HG02884 (cell line): ENCODE data around the gene TBC1D16.

Experiments
- ATAC-seq: cut with Tn5 transposase; IDR thresholded peaks from one replicate; pipeline ENCODE4 v1.9.1; 2021; ENCODE audit warnings: mild to moderate bottlenecking, moderate library complexity; ENCODE audit not compliant: unreplicated experiment

The TBC1D16 gene

DNA sequence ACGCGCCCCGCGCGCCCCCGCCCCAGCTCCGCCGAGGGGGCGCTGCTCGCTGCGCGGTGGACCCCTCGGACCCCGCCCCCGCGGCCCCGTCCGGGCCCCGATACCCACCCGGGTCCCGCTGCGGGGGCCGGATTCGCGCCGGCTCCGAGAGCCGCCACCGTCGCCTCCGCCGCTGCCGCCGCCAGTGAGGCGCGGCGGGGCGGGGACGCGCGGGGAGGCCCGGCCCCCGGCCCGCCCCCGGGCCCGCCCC, at the start of gene TBC1D16:
TSS of gene TBC1D16 (minus strand) at position 186 of the 250 bp plus-strand sequence. CDS start 22,325 bp downstream, outside the sequence.
- no peak for ATAC-seq

- no peak for ATAC-seq
These were observed 49.1 kb upstream of the TBC1D16 start for GRCh38 chr17:80084773-80085172.

DNA sequence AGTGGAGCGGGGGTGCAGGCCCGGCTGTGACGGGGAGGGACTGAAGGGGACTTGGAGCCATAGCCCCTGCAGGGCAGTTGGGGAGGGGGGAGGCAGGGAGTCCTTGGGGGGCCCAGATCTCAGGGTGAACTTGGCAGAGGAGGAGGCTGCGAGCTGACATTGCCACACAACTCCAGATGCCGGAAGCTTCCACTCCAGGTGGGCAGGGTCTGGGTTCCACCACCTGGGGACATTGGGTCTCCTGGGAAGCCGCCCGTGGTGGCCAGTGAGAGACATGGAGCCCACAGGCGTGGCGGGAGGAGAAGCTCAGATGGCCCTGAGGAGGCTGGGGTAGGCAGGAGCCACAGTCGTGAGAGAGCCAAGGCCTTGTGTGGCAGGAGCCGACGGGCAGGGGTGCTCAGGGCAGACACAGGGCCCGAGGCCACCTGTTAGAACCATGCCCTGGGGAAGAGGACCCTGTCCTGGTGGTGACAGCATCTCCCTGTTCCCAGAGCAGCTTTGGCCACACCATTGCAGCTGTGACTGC, 47.5 kb upstream of the TBC1D16 start:
- no peak for ATAC-seq

DNA sequence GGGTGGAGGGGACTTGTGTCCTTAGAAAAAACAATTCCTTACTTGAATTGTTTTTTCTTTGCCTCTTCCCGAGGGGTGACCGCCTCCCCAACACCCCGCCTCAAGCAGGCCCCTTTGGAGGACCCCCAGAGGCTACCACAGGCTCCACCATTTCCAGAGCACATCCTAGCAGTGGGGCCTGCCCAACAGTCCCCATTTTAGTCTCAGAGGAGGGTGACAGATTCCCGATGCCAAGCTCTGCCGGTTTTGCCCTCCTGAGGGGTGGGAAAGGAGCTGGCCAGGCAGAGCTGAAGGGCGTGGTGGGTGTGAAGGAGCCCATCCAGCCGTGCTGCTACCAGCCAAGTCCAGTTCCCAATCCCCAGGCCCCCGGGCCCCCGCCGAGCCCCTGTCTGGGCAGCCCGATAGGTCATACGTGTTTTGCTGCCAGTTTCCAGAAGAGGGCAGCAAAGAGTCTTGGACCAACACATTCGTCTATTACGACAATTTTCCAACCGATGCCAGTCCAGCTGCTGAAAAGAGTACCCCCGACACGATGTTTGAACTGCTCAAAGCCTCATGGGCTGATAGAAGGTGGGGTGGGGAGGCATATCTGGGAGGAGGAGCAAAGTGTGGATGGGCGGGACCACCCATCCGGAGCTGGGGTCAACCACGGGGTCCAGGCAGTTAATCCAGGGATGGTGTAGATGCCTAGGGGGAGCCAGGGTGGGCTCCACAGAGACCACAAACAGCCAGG, 46.9 kb upstream of the TBC1D16 start:
- ATAC-seq = no peak

DNA sequence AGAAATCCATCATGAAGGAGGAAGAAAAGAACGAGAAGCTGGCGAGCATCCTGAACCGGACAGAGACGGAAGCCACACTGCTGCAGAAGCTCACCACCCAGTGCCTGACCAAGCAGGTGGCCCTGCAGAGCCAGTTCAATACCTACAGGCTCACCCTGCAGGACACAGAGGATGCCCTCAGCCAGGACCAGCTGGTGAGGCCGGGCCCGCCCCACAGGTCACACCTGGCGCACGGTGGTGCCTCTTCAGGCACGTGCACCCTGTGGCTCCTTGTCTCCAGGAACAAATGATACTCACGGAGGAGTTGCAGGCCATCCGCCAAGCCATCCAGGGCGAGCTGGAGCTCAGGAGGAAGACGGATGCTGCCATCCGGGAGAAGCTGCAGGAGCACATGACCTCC, 45.9 kb upstream of the TBC1D16 start:
- ATAC-seq = no peak

- no peak for ATAC-seq
These were observed 44.4 kb upstream of the TBC1D16 start for GRCh38 chr17:80080081-80080480.

GRCh38 chr17:80072410-80072809, 36.7 kb upstream of the TBC1D16 start:
- ATAC-seq = no peak

GRCh38 chr17:80071116-80071841, 35.6 kb upstream of the TBC1D16 start:
- no peak for ATAC-seq

DNA sequence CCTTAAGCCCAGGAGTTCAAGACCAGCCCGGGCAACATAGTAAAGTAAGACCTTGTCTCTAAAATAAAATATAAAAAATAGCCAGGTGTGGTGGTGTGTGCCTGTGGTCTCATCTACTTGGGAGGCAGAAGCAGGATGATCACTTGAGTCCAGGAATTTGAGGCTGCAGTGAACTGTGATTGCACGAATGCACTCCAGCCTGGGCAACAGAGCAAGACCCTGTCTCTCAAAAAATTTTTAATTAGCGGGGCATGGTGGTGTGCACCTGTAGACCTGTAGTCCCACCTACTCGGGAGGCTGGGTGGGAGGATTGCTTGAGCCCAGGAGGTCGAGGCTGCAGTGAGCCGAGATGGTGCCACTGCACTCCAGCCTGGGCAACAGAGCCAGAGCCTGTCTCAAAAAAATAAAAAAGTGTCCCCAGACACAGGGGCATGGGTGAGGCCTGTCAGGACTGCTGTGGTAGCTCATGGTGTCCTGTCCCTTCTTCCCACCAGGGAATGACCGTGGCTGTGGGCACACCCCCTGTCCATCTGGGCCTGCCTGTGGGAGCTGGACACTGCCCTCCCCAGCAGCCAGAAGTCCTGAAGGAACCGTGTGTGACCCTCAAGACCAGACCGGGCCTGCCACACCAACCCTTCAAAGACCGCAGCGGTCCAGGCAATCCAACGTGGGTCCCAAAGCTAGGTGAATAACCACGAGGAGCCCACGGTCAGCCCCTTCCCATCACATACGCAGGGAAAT, 34.9 kb upstream of the TBC1D16 start:
- ATAC-seq = no peak

GRCh38 chr17:80068301-80069222, 32.9 kb upstream of the TBC1D16 start:
- ATAC-seq = no peak

DNA sequence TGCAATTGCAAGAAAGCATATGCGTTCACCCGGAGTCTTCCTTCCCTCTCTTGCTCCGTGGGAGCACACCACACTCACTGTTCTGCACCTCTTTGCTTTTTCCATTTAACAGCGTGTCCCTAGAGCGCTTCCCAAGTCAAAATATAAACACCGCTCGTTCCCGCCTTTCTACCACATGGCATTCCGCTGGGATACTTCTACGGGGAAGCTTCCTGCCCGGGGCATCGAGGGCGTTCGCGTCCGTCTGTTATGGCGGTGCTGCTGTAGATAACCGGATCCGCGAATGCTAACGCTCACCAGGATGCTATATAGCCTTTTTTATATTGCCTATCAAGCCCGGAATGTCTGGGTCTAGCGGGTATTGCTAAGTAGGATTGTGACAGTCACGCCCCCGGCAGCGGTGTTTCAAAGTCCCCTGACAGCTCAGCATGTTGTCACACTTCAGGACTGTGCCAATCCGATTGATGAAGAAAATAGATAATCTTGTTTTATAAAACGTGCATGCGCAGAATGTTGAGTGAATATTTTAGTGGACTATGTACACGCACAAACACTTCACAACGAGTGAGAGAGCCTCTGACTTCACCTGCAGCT, 31.8 kb upstream of the TBC1D16 start:
- no peak for ATAC-seq

DNA sequence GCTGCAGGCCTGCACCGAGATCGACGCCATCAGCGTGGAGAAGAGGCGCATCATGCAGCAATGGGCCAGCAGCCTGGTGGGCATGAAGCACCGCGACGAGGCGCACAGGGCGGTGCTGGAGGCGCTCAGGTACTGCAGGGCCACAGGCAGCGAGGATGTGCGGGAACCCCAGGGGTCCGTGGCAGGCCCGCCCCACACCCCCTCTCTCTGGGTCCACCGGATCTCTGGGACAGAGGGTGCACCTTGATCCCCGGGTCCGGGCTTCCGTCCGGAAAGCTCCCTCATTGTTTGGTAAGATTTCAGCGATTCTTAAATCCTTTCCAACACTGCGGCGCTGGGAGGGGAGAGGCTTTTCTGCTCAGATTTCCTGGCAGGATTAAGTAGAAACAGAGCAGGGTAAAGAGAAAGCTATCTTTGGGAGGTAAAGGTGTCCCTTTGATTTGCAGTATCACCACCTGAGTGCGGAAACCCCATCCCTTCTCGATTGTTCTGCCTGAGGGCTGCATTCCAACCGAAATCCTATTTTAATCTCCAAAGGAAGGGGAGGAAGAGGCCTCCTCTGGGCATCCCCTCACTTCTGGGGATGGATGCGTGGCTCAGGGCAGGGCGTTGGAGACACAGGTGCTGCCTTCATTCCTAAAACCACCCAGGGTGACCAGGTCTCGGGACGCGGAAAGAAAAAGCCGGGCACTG, 30.0 kb upstream of the TBC1D16 start:
- no peak for ATAC-seq

DNA sequence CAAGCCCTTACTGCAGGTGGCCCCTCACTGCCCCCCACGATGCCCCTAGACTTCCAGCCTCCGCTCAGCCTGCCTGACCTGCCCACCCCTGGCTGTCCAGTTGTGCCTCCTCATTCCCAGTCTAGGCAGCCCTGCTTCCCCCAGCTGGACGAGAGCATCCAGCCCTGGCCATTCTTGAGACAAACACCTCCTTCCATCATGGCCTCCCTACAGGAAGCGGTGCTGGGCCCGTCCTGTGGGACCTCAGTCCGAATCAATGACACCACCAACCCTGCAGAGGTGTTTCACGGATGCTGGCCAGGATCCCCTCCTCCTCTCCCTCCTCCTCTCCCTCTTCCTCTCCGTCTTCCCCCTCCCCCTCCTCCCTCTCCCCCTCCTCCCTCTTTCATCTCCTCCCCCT, 29.0 kb upstream of the TBC1D16 start:
- no peak for ATAC-seq

- no peak for ATAC-seq
These were observed 28.3 kb upstream of the TBC1D16 start for GRCh38 chr17:80063830-80064585.

DNA sequence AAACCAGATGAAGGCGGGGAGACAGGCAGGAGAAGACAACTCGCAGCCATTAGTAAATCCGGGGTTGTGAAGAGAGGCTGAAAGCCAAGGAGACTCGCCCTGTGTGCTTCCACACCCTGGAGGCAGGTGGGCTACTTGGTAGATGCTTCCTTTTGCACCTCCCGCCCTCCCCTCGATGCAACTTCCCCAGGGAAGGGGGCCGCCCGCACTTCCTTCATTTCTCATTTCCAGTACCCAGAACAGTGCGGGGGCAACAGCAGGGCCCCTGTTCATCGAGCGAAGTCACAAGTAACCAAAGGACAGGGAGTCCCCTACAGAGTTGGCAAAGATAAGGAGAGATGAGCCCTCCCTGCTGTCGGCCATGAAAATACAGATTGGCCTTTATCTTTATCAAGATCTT, 25.7 kb upstream of the TBC1D16 start:
- no peak for ATAC-seq

GRCh38 chr17:80060644-80061043, 25.0 kb upstream of the TBC1D16 start:
- ATAC-seq = no peak

DNA sequence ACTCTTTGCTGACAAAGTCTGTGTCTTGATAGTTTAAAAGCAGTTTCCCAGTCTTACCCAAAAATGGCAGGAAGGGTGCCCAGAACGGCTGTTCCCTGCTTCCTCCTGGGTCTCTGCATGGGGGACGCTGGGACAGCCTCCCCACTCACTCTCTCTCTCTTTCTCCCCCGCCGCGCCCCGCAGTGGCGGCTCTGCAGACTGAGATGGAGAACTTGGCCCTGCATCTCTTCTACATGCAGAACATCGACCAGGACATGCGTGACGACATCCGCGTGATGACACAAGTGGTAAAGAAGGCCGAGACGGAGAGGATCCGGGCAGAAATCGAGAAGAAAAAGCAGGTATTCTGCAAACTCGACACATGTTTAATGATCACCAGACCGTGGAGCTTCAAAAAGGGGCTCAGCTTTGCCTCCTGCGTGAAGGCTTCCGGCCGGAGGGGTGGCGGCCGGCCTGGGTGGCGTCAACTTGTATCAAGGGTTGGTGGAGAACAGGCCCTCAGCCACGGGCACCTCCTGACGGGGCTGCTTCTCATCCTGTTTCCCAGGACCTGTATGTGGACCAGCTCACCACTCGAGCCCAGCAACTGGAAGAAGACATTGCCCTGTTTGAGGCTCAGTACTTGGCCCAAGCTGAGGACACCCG, 22.8 kb upstream of the TBC1D16 start:
- no peak for ATAC-seq

DNA sequence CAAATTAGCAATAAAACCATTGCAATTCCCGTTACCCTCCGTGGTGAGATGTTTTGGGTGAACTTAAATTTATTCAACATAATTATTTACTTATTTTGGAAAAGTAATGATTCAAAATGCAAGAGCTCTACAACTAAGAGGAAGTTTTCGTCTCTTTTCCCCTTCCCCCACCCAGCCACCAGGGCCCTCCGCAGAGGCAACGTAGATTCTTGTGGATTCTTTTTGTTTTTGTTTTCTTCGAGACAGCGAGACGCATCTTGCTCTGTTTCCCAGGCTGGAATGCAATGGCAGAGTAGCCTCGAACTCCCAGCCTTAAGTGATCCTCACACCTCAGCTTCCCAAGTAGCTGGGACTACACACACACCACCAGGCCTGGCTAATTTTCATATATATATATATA, 19.9 kb upstream of the TBC1D16 start:
- ATAC-seq = no peak

- ATAC-seq = no peak
These were observed 17.4 kb upstream of the TBC1D16 start for GRCh38 chr17:80053102-80053501.
